ENCODE measurements around the gene DYRK1B.

Gene DYRK1B

DNA sequence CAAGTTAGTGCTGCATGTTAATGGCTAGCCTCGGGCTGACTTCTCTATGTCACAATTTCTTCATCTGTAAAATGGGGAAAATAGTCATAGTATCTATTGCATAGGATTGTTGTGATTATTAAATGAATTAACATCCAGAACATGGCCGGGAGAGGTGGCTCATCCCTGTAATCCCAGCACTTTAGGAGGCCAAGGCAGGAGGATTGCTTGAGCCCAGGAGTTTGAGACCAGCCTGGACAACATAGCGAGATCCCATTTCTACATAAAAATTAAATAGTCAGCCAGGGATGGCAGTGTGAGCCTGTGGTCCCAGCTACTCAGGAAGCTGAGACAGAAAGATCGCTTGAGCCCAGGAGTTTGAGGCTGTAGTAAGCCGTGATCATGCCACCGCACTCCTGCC lies 34.0 kb upstream of the DYRK1B start:
- H3K4me3 ChIP-seq (ENCODE audit: low read depth, low read length) = no peak overlapping the region
- TF ChIP-seq, protein P1, sequence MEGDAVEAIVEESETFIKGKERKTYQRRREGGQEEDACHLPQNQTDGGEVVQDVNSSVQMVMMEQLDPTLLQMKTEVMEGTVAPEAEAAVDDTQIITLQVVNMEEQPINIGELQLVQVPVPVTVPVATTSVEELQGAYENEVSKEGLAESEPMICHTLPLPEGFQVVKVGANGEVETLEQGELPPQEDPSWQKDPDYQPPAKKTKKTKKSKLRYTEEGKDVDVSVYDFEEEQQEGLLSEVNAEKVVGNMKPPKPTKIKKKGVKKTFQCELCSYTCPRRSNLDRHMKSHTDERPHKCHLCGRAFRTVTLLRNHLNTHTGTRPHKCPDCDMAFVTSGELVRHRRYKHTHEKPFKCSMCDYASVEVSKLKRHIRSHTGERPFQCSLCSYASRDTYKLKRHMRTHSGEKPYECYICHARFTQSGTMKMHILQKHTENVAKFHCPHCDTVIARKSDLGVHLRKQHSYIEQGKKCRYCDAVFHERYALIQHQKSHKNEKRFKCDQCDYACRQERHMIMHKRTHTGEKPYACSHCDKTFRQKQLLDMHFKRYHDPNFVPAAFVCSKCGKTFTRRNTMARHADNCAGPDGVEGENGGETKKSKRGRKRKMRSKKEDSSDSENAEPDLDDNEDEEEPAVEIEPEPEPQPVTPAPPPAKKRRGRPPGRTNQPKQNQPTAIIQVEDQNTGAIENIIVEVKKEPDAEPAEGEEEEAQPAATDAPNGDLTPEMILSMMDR (IDR thresholded peaks at IDR 0.05; ENCODE audit: low read depth, low read length, missing control alignments) = no peak
- in situ Hi-C loops (cut with HindIII; ENCODE audit: low pct_ligation_motif_present, low sequenced_read_pairs) = no loop called here
- no peaks in the 10 kb centered on the region for H3K27me3 ChIP-seq (replicated peaks)
- no peak for DNase-seq
- no peaks in the 10 kb centered on the region for H3K36me3 ChIP-seq (replicated peaks)
- H3K27ac ChIP-seq = no peak overlapping the region

DNA sequence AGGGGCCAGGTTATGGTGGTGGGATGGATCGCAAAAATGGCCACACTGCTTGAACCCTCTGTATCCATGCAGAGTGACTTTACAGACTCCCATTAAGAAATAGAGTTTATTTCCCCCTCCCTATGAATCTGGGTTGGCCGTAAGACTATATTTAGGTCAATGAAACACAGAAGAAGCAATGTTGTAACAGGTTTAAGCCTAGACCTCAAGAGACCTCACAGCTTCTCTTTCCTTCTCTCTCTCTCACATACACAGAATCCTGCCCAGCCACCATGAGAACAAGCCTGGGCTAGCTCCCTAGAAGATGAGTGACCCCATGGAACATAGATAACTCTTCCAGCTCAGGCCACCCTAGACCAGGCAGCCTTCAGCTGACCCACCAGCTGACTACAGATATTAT lies 33.2 kb upstream of the DYRK1B start:
- in situ Hi-C loops (cut with HindIII; ENCODE audit: low pct_ligation_motif_present, low sequenced_read_pairs) = no loop called here
- DNase-seq = no peak
- Histone ChIP-seq H3K36me3 (replicated peaks) (no peaks in the 10 kb centered on the region), H3K27me3 (replicated peaks) (no peaks in the 10 kb centered on the region), H3K27ac (no peak overlapping the region), H3K4me3 (ENCODE audit: low read depth, low read length) (no peak overlapping the region)
- TF ChIP-seq, protein P1 (IDR thresholded peaks at IDR 0.05; ENCODE audit: low read depth, low read length, missing control alignments) = no peak

DNA sequence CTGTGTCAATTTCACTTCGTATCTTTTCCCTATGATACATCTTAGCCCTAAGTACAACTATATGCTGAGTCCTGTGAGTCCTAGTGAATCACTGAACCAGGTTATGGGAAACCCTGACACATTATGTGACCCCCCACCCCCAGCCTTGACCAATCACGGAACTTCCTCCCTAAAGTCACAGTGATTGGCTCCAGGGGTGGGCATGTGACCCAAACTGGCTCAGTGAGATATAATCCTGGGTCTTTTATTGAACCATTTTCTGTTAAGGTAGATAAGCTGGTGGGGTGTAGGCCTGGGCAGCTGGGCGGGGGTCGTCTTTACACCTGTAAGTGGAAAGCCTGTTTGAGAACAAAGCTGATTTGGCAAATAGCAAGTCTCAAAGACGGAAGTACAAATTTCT lies 32.0 kb upstream of the DYRK1B start:
- Histone ChIP-seq H3K4me3 (ENCODE audit: low read depth, low read length) (no peak overlapping the region), H3K36me3 (replicated peaks) (no peaks in the 10 kb centered on the region), H3K27me3 (replicated peaks) (no peaks in the 10 kb centered on the region), H3K27ac (no peak overlapping the region)
- in situ Hi-C loops (cut with HindIII; ENCODE audit: low pct_ligation_motif_present, low sequenced_read_pairs) = no loop called here
- TF ChIP-seq, protein P1 (IDR thresholded peaks at IDR 0.05; ENCODE audit: low read depth, low read length, missing control alignments) = no peak
- DNase-seq = no peak

DNA sequence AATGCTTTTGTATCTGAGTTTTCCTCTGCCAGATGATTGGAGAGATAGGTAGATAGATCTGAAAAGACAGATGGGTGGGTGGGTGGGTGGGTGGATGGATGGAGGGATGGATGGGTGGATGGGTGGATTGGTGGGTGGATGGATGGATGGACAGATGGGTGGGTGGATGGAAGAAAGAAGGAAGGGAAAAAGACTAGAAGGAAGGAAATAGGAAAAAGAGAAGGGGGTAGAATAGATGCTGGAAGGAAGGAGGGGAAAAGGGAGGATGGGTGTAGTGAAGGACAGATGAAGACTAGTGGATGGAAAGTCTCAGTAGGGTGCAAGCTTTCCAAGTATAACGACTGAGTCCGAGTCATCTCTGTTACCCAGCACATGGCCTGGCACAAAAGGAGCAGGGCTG lies 31.2 kb upstream of the DYRK1B start:
- Histone ChIP-seq H3K4me3 (ENCODE audit: low read depth, low read length) (no peak overlapping the region), H3K27me3 (replicated peaks) (no peaks in the 10 kb centered on the region), H3K36me3 (replicated peaks) (no peaks in the 10 kb centered on the region), H3K27ac (no peak overlapping the region)
- TF ChIP-seq, protein P1 (IDR thresholded peaks at IDR 0.05; ENCODE audit: low read depth, low read length, missing control alignments) = no peak
- DNase-seq = no peak
- in situ Hi-C loops (cut with HindIII; ENCODE audit: low pct_ligation_motif_present, low sequenced_read_pairs) = no loop called here

DNA sequence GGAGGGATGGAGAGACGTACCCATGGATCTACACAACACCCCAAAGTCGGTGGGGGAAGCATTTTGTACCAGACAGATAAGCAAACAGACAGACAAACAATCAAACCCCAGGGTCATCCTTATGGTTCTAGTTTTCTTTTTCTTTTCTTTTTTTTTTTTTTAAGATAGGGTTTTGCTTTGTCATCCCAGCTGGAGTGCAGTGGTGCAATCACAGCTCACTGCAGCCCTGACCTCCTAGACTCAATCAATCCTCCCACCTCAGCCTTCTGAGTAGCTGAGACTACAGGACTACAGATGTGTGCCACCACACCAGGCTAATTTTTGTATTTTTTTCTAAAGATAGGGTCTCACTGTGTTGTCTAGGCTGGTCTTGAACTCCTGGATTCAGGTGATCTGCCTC lies 30.2 kb upstream of the DYRK1B start:
- in situ Hi-C loops (cut with HindIII; ENCODE audit: low pct_ligation_motif_present, low sequenced_read_pairs) = no loop called here
- DNase-seq = no peak
- H3K27me3 ChIP-seq (replicated peaks) = no peaks in the 10 kb centered on the region
- H3K36me3 ChIP-seq (replicated peaks) = no peaks in the 10 kb centered on the region
- TF ChIP-seq, protein P1 (IDR thresholded peaks at IDR 0.05; ENCODE audit: low read depth, low read length, missing control alignments) = no peak
- H3K4me3 ChIP-seq (ENCODE audit: low read depth, low read length) = no peak overlapping the region
- no peak overlapping the region for H3K27ac ChIP-seq

DNA sequence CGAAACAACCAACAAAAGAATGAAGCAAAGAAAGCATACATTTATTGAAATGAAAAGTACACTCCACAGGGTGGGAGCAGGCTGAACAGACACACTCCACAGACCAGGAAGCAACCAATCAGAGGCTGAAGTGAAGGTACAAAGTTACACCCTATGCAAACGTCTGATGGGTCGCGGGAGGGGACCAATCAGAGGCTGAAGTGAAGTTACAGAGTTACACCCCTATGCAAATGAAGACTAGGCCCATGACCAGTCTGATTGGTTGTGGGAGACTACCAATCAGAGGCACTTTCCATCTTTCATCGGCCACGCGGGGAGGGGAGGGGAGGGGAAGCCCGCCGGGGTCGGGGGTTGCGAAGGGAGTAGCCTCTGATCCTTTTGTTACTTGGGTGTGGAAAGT lies 24.6 kb upstream of the DYRK1B start:
- no peak for DNase-seq
- TF ChIP-seq, protein P1 (IDR thresholded peaks at IDR 0.05; ENCODE audit: low read depth, low read length, missing control alignments) = no peak
- Histone ChIP-seq H3K4me3 (ENCODE audit: low read depth, low read length) (no peak overlapping the region), H3K36me3 (replicated peaks) (no peaks in the 10 kb centered on the region), H3K27ac (no peak overlapping the region), H3K27me3 (replicated peaks) (no peaks in the 10 kb centered on the region)
- in situ Hi-C loops (cut with HindIII; ENCODE audit: low pct_ligation_motif_present, low sequenced_read_pairs) = no loop called here
